Upper lobe of right lung (tissue), 1 donor: ENCODE results near the gene SCTR. TPM values are rescaled to one million over a fixed set of nuclear protein-coding genes. Genes with fewer than 3 reads are reported as not detected.

Experiments used
- ATAC-seq: fragments of 200-7000 bp; cut with Tn5 transposase; one replicate; pipeline ENCODE4 v1.9.1; 2020; ENCODE audit warnings: mild to moderate bottlenecking, moderate library complexity
- DNase-seq: peaks from one replicate; pipeline ENCODE4 v3.0.0-alpha.2; 2020
- H3K27ac ChIP-seq: fragments of 200-600 bp; one replicate; pipeline ENCODE4 v1.8.0; 2022
- H3K27me3 ChIP-seq: fragments of 200-600 bp; one replicate; pipeline ENCODE4 v1.8.0; 2022; ENCODE audit warnings: mild to moderate bottlenecking
- H3K36me3 ChIP-seq: fragments of 200-600 bp; one replicate; pipeline ENCODE4 v1.8.0; 2022
- H3K4me1 ChIP-seq: fragments of 200-600 bp; one replicate; pipeline ENCODE4 v1.8.0; 2022
- H3K4me3 ChIP-seq: fragments of 200-600 bp; one replicate; pipeline ENCODE4 v1.8.0; 2022; ENCODE audit warnings: mild to moderate bottlenecking
- H3K9me3 ChIP-seq: fragments of 200-600 bp; one replicate; pipeline ENCODE4 v1.8.0; 2022
- intact Hi-C: fragments of 100-400 bp; cut with DNase I; formaldehyde crosslinking; loops from one replicate; pipeline ENCODE4 v1.11.0; 2022
- total RNA-seq: library from RNA; stranded (reverse); fragmentation: NEBNext Ultra II Directional; extraction: Animal tissue kit (Norgen Biotek cat#: 25700); gene quantifications from one replicate; pipeline ENCODE4 v1.2.1, GENCODE V29; 2021
- TF ChIP-seq, protein P1 (sequence below): fragments of 200-600 bp; IDR thresholded peaks from one replicate; pipeline ENCODE4 v1.8.0; 2022; ENCODE audit warnings: antibody characterized with exemption
- donor health status: DM: no; HTN: yes; CAD: no; lungs with severe emphysema.

The SCTR gene
- total RNA-seq, 1 donor from 2014 or later, result 21.0 TPM

DNA sequence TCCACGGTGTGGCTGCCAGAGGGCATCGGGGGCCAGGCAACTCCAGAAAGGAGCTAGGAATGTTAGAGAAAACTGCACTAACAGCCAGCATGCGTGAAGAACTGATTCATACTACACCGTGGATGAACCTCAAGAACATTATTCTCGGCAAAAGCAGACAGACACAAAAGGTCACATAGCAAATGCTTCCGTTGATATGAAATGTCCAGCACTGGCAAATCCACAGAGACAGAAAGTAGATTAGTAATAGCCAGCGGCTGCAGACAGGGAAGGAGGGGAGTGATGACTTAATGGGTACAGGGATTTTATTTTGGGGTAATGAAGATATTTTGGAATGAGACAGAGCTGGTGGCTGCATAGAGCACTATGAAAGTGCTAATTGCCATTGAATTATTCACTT, 37.4 kb downstream of the SCTR start:
- Histone ChIP-seq H3K27ac (peak overlapping the region; percentile 53), H3K4me1 (peaks cover 43% of the 10 kb centered on the region), H3K4me3 (no peak overlapping the region), H3K9me3 (no peaks in the 10 kb centered on the region), H3K27me3 (no peaks in the 10 kb centered on the region), H3K36me3 (no peaks in the 10 kb centered on the region)
- intact Hi-C loops, result no loop called here
- no peak for DNase-seq
- TF ChIP-seq, protein P1, sequence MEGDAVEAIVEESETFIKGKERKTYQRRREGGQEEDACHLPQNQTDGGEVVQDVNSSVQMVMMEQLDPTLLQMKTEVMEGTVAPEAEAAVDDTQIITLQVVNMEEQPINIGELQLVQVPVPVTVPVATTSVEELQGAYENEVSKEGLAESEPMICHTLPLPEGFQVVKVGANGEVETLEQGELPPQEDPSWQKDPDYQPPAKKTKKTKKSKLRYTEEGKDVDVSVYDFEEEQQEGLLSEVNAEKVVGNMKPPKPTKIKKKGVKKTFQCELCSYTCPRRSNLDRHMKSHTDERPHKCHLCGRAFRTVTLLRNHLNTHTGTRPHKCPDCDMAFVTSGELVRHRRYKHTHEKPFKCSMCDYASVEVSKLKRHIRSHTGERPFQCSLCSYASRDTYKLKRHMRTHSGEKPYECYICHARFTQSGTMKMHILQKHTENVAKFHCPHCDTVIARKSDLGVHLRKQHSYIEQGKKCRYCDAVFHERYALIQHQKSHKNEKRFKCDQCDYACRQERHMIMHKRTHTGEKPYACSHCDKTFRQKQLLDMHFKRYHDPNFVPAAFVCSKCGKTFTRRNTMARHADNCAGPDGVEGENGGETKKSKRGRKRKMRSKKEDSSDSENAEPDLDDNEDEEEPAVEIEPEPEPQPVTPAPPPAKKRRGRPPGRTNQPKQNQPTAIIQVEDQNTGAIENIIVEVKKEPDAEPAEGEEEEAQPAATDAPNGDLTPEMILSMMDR, result no peak
- ATAC-seq, result no peak

DNA sequence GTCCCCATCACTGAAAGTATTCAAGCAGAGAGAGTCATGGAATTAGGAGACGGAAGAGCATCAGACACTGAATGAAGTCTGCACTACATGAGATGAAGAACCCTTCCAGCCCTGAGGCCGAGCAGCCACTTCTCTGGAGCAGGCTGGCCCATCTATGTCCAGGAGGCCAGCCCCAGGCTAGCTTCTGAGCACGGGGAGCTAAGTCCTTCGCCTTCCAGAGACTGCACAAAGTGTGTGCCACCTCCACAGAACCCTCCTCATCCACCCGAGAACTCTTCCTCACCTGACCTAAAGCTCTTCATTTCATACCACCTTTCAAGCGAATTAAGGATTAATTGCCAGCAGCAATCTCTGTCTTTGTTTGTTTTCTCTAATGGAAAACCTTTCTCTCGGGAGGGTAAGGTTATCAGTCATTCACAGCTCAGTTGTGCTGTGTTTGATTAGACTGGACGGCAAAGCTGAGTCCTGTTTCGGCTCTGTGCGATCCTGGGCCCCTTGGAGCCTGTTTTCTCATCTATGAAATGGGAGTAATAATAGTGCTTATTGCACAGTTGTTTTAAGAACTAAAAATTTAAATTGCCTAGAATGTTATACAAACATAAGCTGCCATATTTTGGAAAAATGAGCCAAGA, 38.0 kb downstream of the SCTR start:
- DNase-seq (no peak), ATAC-seq (no peak)
- no peaks in the 10 kb centered on the region for H3K27me3 ChIP-seq
- TF ChIP-seq, protein P1, result no peak
- no peaks in the 10 kb centered on the region for H3K36me3 ChIP-seq
- H3K9me3 ChIP-seq, result no peaks in the 10 kb centered on the region
- H3K27ac ChIP-seq, result no peak overlapping the region
- intact Hi-C loops, result no loop called here
- peaks cover 38% of the 10 kb centered on the region for H3K4me1 ChIP-seq
- H3K4me3 ChIP-seq, result no peak overlapping the region

DNA sequence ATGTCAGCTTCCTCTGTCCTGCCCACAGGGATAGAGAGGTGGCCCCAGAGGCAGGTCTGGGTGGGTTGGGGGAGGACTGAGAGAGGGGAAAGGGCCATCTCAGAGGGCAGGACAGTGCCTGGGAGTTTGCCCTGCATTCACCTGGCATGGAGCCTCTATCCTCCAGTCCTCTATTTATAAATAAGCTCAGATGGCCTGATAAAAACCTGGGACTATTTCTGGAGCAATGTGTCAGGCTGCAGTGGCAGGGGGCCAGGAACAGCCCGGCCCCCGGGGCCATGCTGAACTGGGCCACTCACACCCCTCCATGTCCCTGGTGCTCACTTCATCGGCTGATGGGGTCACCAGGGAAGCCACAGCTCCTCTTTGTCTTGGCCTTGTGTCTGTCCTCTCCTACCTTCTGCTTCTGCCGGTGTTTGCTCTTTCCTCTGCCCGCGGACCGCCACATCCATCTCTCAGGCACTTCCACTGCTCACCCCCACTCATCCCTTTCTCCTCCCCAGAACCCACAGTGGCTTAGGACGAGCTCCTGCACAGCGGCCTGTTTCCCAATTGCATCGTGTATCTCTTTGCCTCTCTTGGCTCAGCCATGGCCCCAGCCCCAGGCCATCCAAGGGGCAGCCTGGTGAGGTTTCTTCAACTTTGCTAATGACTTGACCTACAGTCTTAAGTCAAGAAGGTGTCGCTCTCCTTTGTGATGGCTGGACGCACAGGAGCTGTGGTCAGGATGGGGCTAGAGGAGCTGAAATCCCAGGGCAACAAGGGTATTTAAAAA, 38.8 kb downstream of the SCTR start:
- no peaks in the 10 kb centered on the region for H3K9me3 ChIP-seq
- H3K27ac ChIP-seq, result no peak overlapping the region
- H3K4me3 ChIP-seq, result no peak overlapping the region
- H3K27me3 ChIP-seq, result no peaks in the 10 kb centered on the region
- ATAC-seq, result no peak
- intact Hi-C loops, result no loop called here
- H3K36me3 ChIP-seq, result no peaks in the 10 kb centered on the region
- no peak for DNase-seq
- TF ChIP-seq, protein P1, result no peak
- H3K4me1 ChIP-seq, result peaks cover 38% of the 10 kb centered on the region

DNA sequence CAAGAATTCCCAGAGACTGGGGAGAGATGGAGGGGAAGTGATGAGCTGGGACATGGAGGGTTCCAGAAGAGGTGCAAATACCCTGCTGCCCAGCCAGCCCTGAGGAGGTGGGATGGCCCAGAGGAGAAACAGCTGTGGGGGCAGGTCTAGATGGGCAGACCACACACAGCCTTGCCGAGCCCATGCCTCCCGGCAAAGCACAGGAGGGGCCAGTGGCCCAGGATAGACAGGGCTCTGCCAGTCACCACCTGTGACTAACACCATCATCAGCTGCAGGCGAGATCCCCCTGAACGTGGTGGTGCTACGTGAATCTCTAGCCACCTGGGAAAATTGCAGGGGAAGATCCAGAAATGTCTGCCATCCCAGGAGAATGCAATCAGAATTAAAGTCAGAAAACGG, 39.4 kb downstream of the SCTR start:
- no peaks in the 10 kb centered on the region for H3K9me3 ChIP-seq
- peaks cover 38% of the 10 kb centered on the region for H3K4me1 ChIP-seq
- DNase-seq (no peak), ATAC-seq (no peak)
- no peaks in the 10 kb centered on the region for H3K36me3 ChIP-seq
- intact Hi-C loops, result no loop called here
- no peaks in the 10 kb centered on the region for H3K27me3 ChIP-seq
- H3K4me3 ChIP-seq, result no peak overlapping the region
- TF ChIP-seq, protein P1, result no peak
- no peak overlapping the region for H3K27ac ChIP-seq

DNA sequence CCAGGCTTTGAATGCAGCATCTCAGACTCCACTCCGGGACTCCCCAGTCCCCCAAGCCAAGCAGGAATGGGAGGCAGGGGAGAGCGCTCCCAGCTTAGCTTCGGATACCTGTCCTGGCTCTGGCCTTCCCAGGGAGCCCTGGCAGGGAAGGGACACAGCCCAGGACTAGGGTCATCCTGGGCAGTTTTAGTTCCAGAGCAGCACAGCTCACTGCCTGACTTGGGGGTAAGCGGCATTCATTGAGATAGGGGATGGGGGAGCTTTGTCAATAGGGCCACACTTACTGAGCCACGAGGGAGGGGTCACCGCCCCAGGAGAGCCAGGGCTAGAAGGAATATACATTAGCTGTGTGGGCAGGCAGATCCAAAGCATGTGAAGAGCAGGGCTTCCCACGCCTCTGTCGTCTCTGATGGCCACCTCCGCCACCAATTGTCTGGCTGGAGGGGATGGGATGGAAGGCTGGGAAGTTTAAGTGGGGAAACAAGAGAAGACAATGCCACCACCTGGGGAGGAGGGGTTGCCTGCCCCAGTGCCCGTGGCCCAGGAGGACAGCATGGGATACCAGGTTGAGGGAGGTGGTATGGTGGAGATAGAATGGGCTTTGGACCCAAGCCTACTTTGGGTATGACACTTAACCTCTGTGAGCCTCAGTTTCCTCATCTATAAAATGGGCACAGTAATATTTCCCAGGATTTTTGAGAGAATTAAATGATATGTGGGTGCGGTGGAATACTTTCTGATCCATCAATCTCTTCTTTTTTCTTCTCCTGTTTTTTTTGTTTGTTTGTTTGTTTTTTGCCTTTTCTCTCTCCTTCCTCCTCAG, 40.2 kb downstream of the SCTR start:
- H3K9me3 ChIP-seq, result no peaks in the 10 kb centered on the region
- H3K27me3 ChIP-seq, result no peaks in the 10 kb centered on the region
- no peaks in the 10 kb centered on the region for H3K36me3 ChIP-seq
- DNase-seq, result no peak
- no peak overlapping the region for H3K4me3 ChIP-seq
- no peak overlapping the region for H3K27ac ChIP-seq
- TF ChIP-seq, protein P1, result no peak
- intact Hi-C loops, result no loop called here
- ATAC-seq, result no peak
- H3K4me1 ChIP-seq, result peaks cover 31% of the 10 kb centered on the region
